ENCODE measurements around the gene TMEM59L. TPM values are rescaled to one million over a fixed set of nuclear protein-coding genes. Genes with fewer than 3 reads are reported as not detected.
A peak's percentile ranks its signal among the peaks of the same experiment; 100 is the strongest.

Gene TMEM59L
- total and polyA plus RNA-seq, 9 of the 15 experiments (the other 6 are each of a cell fraction or from before 2014, with no cell fraction given), result 0.37 TPM; not detected in 8

DNA sequence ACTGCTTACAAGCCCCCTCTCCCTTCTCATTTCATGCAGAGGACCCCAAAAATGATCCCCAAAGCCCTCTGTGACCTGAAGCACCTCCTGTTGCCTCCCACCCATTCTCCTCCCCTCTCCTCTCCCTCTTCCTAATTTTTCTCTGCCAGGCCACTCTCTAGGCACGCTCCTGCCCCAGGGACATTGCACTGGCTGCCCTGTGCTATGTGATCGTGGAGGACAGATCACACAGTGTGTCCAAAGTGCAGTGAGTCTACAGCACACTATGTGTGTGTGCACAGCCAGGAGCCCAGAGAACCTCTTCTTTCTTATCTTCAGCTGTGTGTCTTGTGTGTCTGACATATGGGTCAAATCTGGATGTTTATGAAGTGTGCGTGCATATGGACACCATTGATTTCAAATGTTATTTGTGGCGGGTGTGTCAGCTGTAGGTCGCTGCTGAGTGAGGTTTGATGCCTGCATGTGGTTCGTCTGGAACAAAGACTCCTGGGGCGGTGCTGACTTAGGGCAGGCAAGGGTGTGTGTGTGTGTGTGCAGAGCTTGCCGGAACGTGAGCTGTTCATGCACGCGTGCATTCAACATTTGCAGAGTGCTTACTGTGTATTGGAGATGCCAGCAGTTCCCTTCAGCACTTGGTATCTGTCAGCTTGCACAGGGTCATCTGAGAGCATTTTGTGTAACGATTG is 22.1 kb downstream of the TMEM59L start (continued):
- TF ChIP-seq, protein P1, sequence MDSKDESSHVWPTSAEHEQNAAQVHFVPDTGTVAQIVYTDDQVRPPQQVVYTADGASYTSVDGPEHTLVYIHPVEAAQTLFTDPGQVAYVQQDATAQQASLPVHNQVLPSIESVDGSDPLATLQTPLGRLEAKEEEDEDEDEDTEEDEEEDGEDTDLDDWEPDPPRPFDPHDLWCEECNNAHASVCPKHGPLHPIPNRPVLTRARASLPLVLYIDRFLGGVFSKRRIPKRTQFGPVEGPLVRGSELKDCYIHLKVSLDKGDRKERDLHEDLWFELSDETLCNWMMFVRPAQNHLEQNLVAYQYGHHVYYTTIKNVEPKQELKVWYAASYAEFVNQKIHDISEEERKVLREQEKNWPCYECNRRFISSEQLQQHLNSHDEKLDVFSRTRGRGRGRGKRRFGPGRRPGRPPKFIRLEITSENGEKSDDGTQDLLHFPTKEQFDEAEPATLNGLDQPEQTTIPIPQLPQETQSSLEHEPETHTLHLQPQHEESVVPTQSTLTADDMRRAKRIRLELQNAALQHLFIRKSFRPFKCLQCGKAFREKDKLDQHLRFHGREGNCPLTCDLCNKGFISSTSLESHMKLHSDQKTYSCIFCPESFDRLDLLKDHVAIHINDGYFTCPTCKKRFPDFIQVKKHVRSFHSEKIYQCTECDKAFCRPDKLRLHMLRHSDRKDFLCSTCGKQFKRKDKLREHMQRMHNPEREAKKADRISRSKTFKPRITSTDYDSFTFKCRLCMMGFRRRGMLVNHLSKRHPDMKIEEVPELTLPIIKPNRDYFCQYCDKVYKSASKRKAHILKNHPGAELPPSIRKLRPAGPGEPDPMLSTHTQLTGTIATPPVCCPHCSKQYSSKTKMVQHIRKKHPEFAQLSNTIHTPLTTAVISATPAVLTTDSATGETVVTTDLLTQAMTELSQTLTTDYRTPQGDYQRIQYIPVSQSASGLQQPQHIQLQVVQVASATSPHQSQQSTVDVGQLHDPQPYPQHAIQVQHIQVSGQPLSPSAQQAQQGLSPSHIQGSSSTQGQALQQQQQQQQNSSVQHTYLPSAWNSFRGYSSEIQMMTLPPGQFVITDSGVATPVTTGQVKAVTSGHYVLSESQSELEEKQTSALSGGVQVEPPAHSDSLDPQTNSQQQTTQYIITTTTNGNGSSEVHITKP (IDR thresholded peaks at IDR 0.05; ENCODE audit: partially characterized antibody), result peak; percentile 38

DNA sequence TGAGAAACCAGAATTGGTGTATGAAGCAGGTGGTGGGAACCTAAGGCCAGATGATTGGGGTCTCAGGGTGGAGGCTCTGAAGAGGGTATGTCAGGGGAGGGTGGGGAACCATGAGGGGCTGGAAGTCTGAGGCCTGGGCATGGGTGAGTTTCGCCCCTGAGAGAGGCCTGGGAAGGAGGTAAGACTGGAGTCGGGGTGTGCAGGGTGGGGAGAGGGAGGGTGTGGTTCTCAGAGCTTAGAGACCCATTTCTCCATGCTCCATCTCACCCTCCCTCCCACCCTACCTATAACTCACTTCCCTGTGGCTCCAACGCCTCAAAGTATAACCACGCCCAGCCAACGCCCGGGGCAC is 23.1 kb downstream of the TMEM59L start:
- H3K9ac ChIP-seq (ENCODE audit: insufficient read depth in 1 of 2, low read depth in 2 of 2, low read length in 2 of 2), result no peak overlapping the region
- no peak overlapping the region; the same call in 1 of the 2 replicates for H3K4me2 ChIP-seq (ENCODE audit: insufficient read depth, low read length)
- H3K4me3 ChIP-seq, result no peak overlapping the region
- no peak for DNase-seq (ENCODE audit: extremely low read depth in 1 of 4, low spot score in 3 of 4)
- H3K9me1 ChIP-seq (ENCODE audit: control insufficient read depth, insufficient read depth, low read length), result no peaks in the 10 kb centered on the region
- H4K20me1 ChIP-seq (replicated peaks; ENCODE audit: control insufficient read depth, insufficient read depth, low read length), result 0 out of 2 replicates have a peak, but pooled peaks cover 3% of the 10 kb centered on the region
- WGBS (ENCODE audit: insufficient coverage, low coverage, missing lambda C conversion rate), result 0% methylated on average over 1 of the region's 6 CpGs
- peaks cover 4 to 25% of the 10 kb centered on the region in 2 experiments; a peak in 4 of 5 replicates for H3K4me1 ChIP-seq (replicated peaks in 1 of 2; ENCODE audit: control insufficient read depth in 2 of 2, insufficient read depth in 2 of 2, low read length in 2 of 2)
- peaks cover 10 to 16% of the 10 kb centered on the region in 2 experiments; a peak in 4 of 5 replicates for H3K27me3 ChIP-seq (ENCODE audit: control insufficient read depth in 2 of 2, insufficient read depth in 2 of 2, low read length in 2 of 2)
- H2AFZ ChIP-seq (ENCODE audit: low read depth, low read length), result no peak overlapping the region
- H3K36me3 ChIP-seq (ENCODE audit: control insufficient read depth, insufficient read depth, low read length), result no peaks in the 10 kb centered on the region
- no peak for FAIRE-seq
- ChIA-PET CTCF (ENCODE audit: low intra/inter-chr PET ratio) (no interaction called here), POLR2A (interaction anchor here (0.5 to 0.7 kb wide), 2 partner anchors 19 to 197 kb away, joined by 3 to 4 read pairs; no protein-coding TSS in a partner anchor)
- in situ Hi-C loops (cut with MboI), result no loop called here
- no peak for ATAC-seq
- H3K27ac ChIP-seq (ENCODE audit: extremely low read depth, low read depth, low read length), result no peak overlapping the region
- H3K79me2 ChIP-seq (ENCODE audit: control insufficient read depth, insufficient read depth, low read length), result peaks cover 21% of the 10 kb centered on the region
- intact Hi-C loops (cut with micrococcal nuclease), result loop anchor here (5.0 kb wide), 2 partner anchors 44 to 196 kb away; partner anchors contain the start of gene UPF1
- BruUV-seq (replicated peaks), result no TSS peak
- no peaks in the 10 kb centered on the region for H3K9me3 ChIP-seq (replicated peaks; ENCODE audit: control insufficient read depth, insufficient read depth, low read depth, low read length)
- TF ChIP-seq ZNF133 (CRISPR knock-in tag; IDR thresholded peaks at IDR 0.05), result no peak
- TF ChIP-seq TARDBP (IDR thresholded peaks at IDR 0.05), result no peak
- TF ChIP-seq, protein P2, sequence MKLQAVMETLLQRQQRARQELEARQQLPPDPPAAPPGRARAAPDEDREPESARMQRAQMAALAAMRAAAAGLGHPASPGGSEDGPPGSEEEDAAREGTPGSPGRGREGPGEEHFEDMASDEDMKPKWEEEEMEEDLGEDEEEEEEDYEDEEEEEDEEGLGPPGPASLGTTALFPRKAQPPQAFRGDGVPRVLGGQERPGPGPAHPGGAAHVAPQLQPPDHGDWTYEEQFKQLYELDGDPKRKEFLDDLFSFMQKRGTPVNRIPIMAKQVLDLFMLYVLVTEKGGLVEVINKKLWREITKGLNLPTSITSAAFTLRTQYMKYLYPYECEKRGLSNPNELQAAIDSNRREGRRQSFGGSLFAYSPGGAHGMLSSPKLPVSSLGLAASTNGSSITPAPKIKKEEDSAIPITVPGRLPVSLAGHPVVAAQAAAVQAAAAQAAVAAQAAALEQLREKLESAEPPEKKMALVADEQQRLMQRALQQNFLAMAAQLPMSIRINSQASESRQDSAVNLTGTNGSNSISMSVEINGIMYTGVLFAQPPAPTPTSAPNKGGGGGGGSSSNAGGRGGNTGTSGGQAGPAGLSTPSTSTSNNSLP (IDR thresholded peaks at IDR 0.05; ENCODE audit: borderline replicate concordance, low read depth, low read length), result no peak
- TF ChIP-seq CBX1 (IDR thresholded peaks at IDR 0.05; ENCODE audit: low read depth), result no peak
- no peak for TF ChIP-seq ZNF436 (CRISPR knock-in tag; IDR thresholded peaks at IDR 0.05)
- TF ChIP-seq ESRRB (CRISPR knock-in tag; IDR thresholded peaks at IDR 0.05; ENCODE audit: borderline replicate concordance), result no peak
- TF ChIP-seq, protein P3, sequence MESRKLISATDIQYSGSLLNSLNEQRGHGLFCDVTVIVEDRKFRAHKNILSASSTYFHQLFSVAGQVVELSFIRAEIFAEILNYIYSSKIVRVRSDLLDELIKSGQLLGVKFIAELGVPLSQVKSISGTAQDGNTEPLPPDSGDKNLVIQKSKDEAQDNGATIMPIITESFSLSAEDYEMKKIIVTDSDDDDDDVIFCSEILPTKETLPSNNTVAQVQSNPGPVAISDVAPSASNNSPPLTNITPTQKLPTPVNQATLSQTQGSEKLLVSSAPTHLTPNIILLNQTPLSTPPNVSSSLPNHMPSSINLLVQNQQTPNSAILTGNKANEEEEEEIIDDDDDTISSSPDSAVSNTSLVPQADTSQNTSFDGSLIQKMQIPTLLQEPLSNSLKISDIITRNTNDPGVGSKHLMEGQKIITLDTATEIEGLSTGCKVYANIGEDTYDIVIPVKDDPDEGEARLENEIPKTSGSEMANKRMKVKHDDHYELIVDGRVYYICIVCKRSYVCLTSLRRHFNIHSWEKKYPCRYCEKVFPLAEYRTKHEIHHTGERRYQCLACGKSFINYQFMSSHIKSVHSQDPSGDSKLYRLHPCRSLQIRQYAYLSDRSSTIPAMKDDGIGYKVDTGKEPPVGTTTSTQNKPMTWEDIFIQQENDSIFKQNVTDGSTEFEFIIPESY (CRISPR knock-in tag; IDR thresholded peaks at IDR 0.05), result no peak
- no peak for TF ChIP-seq ETV6 (IDR thresholded peaks at IDR 0.05; ENCODE audit: borderline replicate concordance in 1 of 2, low read depth in 2 of 2, low read length in 1 of 2)
- TF ChIP-seq ETV6 (CRISPR knock-in tag; IDR thresholded peaks at IDR 0.05; ENCODE audit: borderline replicate concordance), result no peak
- TF ChIP-seq TAF1 (IDR thresholded peaks at IDR 0.05; ENCODE audit: control insufficient read depth, extremely low read depth, insufficient read depth, low read length, severe bottlenecking), result no peak
